ENCODE data around the gene LINC01488.

LINC01488 gene

GRCh38 chr11:69463995-69464960 is 17.2 kb upstream of the LINC01488 start:
- no peak for DNase-seq

DNA sequence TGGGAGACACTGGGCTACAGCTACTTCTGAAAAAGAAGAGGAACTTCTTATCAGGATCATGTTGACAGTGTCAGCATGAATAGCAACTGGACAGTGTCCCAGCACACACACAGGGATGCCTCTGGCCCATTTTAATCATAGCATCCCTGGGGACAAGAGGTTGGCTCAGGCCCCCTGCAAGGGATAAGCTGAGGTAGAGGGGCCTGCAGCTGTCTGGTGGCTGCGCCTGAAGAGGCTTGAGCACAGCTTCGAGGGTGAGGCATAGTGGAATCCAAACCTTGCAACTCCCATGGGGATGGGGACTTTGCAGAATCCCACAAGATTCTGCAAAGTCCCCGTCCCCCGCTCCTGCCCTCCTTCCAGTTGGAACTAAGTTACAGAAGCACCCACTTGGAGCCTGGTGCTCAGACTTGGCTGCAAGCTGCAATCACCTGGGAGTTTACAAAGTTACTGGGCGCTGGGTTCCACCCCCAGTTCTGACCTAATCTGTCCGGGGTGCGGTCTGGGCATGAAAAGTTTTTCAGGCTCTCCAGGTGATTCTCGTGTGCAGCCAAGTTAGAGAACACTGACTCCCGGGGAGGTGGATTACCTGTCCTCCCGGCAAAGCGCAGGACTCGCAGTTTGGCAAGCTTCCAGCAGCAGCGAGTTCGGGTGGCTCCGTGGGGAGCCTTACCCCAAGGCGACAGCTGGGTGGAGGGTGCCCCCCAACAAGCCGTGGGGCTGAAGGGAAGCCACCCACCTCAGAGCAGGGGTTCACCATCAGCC is 16.0 kb upstream of the LINC01488 start:
- DNase-seq: no peak

DNA sequence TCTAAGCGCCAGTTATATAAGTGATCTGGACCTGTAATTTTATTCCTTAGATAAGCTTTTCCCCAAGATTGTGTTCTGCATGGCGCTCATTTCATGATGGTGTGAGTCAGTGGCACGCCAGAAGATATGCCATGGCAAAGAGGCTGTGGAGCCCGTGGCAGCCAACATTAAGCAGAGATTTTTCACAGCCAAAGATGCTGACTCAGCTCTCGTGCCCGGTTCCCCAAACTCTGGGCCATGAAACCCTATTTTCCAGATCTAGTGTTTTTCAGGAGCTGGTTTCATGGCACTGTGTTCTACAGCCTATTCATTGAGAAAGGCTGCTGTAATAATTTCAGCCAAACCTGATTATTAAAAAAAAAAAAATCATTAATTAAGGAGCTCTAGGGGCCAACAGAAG is 15.4 kb upstream of the LINC01488 start:
- DNase-seq: no peak

DNA sequence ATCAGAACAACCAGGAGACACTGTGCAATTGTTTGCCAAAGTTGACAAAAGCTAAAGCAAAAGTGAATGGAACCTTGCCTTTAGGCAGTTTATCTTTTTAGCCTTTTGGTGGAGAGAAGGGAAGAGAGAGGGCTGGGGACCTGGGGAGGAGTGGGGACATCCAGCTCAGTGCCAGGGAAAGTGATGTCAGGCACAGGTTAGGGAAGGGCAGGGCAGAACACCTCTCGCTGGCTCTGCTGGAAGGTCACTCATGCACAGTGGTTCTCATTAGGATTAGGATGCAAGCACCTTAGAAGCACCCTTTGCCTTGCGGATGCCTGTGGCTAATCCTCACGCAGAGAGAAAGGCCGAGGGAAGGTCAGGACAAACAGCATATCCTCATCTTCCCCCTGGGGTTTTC is 14.3 kb upstream of the LINC01488 start:
- no peak for DNase-seq

GRCh38 chr11:69467646-69468045 is 13.8 kb upstream of the LINC01488 start:
- no peak for DNase-seq

- no peak for DNase-seq
Measured at GRCh38 chr11:69468221-69468620, 13.2 kb upstream of the LINC01488 start.

DNA sequence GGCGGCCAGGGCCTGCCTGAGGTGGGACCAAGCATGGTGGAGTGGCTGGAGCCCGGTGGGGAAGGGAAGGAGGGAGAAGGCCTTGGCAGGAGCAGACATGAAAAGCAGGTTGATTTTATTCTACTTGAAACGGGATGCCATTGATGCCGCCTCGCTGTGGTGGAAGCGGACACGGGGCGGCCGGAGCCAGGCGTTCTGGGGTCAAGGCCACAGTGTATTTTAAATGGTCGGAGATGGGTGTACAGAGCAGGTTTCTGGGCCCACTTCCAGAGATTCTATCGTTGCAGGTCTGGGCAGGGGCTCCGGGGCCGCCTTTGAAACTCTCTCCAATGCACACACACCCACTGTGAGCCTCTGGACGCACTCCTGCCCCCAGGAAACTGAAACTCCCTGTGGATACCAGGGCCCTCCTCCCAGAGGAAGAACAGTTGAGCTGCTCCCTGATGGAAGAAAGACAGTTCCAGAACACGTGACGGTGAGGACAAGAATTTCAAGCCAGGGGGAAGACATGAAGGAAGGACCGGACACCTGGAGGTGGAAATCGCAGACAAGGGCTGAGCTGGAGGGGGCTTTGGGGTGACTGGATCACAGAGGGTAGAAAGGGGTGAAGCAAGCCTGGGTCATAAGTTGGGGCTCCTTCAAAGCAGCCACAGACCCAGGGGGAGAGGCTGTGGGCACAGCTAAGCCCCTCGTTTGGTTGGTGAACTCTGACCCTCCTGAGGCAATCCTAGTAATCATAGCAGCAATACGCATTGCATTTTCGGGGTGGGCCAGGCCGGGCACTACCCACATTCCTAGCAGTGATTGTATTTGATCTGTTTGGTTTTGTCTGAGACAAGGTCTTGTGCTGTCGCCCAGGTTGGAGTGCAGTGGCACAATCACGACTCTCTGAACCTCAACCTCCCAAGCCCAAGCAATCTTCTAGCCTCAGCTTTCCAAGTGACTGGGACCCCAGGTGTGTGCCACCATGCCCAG is 12.3 kb upstream of the LINC01488 start:
- DNase-seq: no peak

GRCh38 chr11:69470301-69470700 is 11.2 kb upstream of the LINC01488 start:
- DNase-seq: no peak

GRCh38 chr11:69470793-69471728 is 10.4 kb upstream of the LINC01488 start:
- no peak for DNase-seq

GRCh38 chr11:69471729-69472540 is 9.5 kb upstream of the LINC01488 start:
- DNase-seq: no peak

DNA sequence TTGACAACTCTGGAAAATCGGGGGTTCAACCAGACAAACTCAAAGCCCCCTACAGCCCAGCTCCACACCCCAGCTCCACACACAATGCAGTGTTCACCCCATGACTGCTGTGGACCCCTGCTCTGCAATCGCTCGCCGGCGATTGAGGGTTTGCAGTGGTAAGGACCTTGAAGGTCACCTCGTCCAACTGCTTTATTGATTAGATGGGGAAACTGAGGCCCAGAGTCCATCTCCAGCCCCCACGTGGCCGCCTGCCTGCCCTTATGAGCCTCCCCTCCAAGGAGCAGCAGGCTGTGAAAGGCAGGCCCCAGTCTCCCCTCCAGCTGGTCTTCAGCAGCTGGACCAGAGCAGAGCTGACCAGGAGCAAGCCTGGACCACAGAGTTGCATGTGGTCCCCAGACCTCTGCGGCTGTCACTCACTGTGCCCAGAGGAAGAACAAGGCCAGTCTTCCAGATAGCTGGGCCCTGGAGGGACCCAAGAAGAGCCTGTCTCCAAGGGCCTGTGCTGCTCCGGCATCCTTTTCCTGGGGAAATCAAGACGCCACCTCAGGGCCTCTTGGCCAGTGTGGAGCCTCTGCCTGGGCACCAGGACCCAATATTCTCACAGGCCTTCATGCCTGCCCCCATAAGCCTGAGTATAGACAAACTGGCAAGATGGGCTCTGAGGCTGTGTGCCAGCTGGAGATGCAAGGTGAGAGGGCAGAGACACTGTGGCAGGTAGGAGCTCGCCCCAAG is 8.8 kb upstream of the LINC01488 start:
- DNase-seq: no peak

DNA sequence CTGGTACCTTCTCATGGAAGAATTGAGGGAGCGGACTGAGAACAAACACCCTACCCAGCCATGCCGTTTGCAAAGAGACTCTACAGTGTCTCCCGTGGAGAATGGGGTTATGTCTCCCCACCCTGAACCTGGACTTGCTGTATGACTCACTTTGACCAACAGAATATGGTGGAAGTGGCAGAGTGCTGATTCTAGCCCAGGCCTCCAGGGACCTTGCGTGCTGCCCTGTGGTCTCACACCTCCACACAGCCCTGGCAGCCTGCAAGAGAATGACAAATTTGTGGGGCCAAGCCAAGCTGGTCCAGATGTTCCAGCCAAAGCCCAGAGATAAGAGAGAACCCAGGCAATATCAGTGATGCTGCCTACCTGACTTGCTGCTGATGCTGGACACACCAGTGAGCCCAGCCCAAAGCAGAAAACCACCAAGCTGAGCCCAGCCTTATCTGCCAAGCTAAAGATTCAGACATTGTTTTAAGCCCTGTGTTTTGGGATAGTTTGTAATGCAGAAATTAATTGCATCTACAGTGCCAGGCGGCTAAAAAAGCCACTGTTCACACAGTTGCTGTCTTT is 8.1 kb upstream of the LINC01488 start:
- peak; percentile 58 for DNase-seq

DNA sequence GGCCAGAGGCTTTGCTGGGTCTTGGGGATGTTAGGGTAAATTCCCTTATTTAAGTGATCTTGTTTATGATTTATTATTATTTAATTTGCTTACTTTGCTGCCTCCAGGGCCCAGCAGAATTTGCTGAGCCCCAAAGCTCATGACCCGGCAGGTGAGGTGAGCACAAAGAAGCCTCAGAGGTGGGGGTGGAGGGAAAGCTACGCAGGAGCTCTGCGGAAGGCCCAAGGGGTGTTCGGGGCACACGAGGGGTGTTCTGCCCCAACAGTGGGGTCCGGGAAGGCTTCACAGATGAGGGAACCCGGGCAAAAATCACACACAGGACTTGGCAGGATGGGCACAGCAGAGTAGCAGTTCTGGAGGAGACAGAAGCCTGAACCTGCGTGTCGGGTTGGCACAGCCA is 6.7 kb upstream of the LINC01488 start:
- no peak for DNase-seq

DNA sequence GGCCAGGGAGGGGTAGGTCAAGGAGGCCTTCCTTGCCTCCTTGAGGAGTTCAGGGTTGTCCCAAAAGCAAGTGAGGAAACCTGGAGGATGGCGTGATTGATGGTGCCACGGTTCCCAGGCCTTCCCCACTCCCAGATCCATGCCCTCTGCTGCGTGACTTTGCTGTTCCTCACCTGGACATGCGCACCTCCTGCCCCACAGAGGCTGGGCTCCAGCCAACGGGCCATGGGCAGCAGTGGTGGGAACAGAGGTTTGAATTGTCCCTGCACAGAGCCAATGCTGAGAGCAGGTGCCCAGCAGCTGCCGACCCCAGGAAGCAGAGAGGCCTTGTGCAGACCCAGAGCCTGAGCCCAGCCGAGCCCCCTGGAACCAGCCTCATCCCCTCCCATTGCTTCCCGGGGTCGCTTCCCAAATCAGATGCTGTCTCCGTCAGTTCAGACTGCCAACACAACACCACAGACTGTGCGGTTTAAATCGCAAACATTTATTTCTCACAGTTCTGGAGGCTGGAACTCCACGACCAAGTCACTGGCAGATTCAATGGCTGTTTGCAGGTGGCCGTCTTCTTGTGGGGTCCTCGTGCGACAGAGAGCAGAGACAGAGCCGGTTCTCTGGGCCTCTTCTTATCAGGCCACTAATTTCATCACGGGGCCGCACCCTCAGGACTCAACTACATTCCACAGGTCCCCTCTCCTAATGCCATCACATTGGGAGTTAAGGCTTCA is 6.2 kb upstream of the LINC01488 start:
- no peak for DNase-seq

- no peak for DNase-seq
Measured at GRCh38 chr11:69475866-69476471, 5.5 kb upstream of the LINC01488 start.

GRCh38 chr11:69476509-69476961 is 4.9 kb upstream of the LINC01488 start:
- DNase-seq: no peak

DNA sequence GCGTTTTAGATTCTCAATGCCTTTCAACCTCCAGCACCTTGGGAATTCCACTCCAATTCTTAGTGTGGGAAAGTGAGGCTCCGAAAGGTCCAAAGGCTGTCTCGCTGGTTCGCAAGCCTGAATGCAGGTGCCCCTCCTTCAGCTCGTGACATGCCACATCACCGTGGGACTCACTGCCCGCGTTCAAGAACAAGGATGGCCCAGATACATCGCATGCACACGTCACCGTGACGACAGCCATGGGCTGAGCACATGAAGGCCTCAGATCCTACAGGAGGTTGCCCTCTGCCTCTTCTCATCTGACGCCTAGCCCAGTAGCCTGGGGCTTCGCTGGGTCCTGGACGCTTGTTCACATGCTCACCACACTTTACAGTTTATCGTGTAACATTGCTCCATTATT is 4.4 kb upstream of the LINC01488 start:
- no peak for DNase-seq

- DNase-seq: no peak
Measured at GRCh38 chr11:69479591-69480271, 1.7 kb upstream of the LINC01488 start.

Measured in hematopoietic multipotent progenitor cell treated with erythropoietin and hydrocortisone succinate and interleukin-3 and kit ligand, for 6 days (in vitro differentiated cells).